GM18861 (cell line): ENCODE data around the gene EIF2S3.

Experiments
- ATAC-seq: cut with Tn5 transposase; IDR thresholded peaks from one replicate; pipeline ENCODE4 v1.9.1; 2021; ENCODE audit not compliant: unreplicated experiment

EIF2S3 gene

DNA sequence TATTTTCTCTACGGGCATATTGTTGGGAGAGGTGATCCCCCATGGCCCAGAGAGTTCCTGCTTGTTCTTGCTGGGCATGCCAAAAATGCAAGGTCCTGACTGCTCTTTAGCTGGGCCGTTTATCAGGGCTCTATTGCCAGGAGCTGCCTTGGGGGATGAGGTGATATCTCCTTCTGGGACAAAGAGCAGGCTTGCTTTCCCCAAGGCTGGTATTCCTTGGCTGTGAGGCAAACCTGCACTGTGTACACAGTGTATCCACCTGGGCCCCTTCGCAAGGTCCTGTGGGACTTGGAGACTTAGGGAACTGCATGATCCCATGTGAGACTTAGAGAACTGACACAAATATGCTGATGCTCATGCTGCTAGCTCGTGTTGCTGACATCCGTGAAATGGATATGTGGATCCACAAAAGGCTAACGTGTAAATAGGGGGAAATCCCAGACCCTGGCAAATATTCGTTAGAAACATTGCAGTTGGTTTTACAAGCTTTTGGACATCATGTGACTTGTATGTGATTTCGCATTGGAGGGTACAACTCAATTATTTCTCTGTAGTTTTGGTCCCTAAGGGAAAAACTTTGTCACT is 70.4 kb downstream of the EIF2S3 start:
- ATAC-seq, result no peak
